ENCODE measurements around the gene SLC51B.

Gene SLC51B

GRCh38 chr15:65101411-65101890, 56.3 kb downstream of the SLC51B start:
- intact Hi-C loops (cut with DNase I; ENCODE audit: low total_unique reads) = no loop called here
- Histone ChIP-seq H3K27ac (peak overlapping the region; percentile 29 to 53), H3K9me3 (no peaks in the 10 kb centered on the region), H3K4me3 (no peak overlapping the region), H3K4me1 (peaks cover 0 to 23% (median 9%) of the 10 kb centered on the region in 4 donors), H3K27me3 (no peaks in the 10 kb centered on the region), H3K36me3 (peaks cover 33 to 75% (median 60%) of the 10 kb centered on the region in 3 donors)
- peak; percentile 78 to 87 for TF ChIP-seq CTCF (IDR thresholded peaks at IDR 0.05)
- DNase-seq = peak; percentile 76 to 81

GRCh38 chr15:65101891-65102708, 56.9 kb downstream of the SLC51B start:
- Histone ChIP-seq H3K27ac (peak overlapping the region; percentile 29 to 53), H3K36me3 (peaks cover 33 to 71% (median 60%) of the 10 kb centered on the region in 3 donors), H3K27me3 (no peaks in the 10 kb centered on the region), H3K9me3 (no peaks in the 10 kb centered on the region), H3K4me1 (peaks cover 0 to 19% (median 8%) of the 10 kb centered on the region in 4 donors), H3K4me3 (no peak overlapping the region)
- intact Hi-C loops (cut with DNase I; ENCODE audit: low total_unique reads) = loop anchor here (2.0 kb wide), 1 partner anchor 69 kb away; no protein-coding TSS in a partner anchor
- no peak for TF ChIP-seq CTCF (IDR thresholded peaks at IDR 0.05)
- peak in 1 of 2 donors; percentile 65 for DNase-seq

- intact Hi-C loops (cut with DNase I; ENCODE audit: low total_unique reads) = loop anchor here (2.0 kb wide), 1 partner anchor 70 kb away; no protein-coding TSS in a partner anchor
- peaks cover 0 to 18% (median 8%) of the 10 kb centered on the region in 4 donors for H3K4me1 ChIP-seq
- peaks cover 33 to 63% (median 52%) of the 10 kb centered on the region in 3 donors for H3K36me3 ChIP-seq
- H3K9me3 ChIP-seq = no peaks in the 10 kb centered on the region
- H3K27ac ChIP-seq = no peak overlapping the region
- no peaks in the 10 kb centered on the region for H3K27me3 ChIP-seq
- no peak overlapping the region for H3K4me3 ChIP-seq
- no peak for TF ChIP-seq CTCF (IDR thresholded peaks at IDR 0.05)
- DNase-seq = no peak
Observed at GRCh38 chr15:65102912-65103311, 57.7 kb downstream of the SLC51B start.
